Forelimb muscle (tissue), 1 donor: ENCODE measurements around the gene SULT2B1. TPM values are rescaled to one million over a fixed set of nuclear protein-coding genes. Genes with fewer than 3 reads are reported as not detected.
"Not testable (repeated sequence)": the region's sequence is repeated elsewhere in the genome, so short reads cannot be mapped to it uniquely, and the experiment has no call there.

Experiments used
- DNase-seq: peaks from one replicate; pipeline ENCODE4 v3.0.0-alpha.2; 2013; ENCODE audit warnings: low read depth
- polyA plus RNA-seq: library from polyadenylated mRNA; unstranded; fragments of 120-200 nt; gene quantifications from one replicate; pipeline ENCODE4 v1.2.1, GENCODE V29; 2013; ENCODE audit not compliant: insufficient read length

Gene SULT2B1
- polyA plus RNA-seq, 1 donor: 0.10 TPM

DNA sequence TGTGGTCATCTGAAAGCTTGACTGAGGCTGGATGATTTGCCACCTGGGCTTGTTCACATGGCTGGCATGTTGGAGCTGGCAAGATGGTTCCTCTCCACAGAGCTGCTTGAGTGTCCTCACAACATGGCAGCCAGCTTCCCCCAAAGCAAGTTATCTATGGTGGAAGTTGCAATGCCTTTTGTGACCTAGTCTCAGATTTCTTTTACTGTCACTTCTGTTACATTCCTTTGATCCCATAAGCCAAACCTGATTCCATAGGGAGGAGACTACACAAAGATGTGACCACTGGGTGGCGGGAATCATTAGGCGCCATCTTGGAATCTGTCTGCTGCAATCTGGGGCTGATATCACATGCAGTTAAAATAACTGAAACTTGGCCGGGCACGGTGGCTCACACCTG, 22.8 kb upstream of the SULT2B1 start:
- no peak for DNase-seq

DNA sequence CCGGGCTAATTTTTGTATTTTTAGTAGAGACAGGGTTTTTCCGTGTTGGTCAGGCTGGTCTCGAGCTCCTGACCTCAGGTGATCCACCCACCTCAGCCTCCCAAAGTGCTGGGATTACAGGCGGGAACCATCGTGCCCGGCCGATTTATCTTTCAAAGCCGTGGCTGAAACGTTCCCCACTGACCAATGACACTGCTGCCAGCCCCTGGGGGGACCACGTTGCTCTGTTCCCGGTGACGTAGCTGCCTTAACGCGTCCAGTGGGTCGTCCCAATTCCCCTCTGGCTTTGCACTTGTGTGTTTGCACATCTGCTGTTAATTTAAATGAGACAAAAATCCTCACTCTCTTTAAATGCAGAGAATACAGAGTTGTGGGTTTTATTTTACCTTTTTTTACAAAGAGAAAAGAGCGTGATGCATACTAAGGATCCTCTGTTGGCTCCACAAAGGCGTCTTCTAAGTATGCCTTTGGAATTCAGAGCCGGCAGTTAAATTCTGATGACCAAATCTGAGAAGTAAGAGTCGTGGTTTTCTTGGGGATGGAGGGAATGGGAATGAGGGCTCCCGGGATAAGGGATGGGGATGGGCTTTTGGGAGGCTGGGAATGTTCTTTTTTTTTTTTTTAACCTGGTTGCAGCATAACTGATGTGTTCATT, 21.8 kb upstream of the SULT2B1 start:
- DNase-seq: no peak

DNA sequence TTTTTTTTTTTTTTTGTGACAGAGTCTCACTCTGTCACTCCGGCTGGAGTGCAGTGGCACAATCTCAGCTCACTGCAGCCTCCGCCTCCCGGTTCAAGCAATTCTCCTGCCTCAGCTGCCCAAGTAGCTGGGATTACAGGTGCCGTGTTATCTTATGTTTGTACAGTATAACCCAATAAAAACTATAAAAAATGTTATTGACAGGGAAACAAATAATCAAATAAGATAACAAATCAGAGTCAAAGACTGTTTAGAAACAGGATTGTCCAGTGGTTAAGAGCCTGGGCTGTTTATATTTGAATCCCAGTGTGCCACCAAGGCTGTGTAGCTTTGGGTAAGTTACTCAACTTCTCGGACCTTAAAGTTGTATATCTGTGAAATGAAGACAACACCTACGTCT, 21.2 kb upstream of the SULT2B1 start:
- DNase-seq: no peak

DNA sequence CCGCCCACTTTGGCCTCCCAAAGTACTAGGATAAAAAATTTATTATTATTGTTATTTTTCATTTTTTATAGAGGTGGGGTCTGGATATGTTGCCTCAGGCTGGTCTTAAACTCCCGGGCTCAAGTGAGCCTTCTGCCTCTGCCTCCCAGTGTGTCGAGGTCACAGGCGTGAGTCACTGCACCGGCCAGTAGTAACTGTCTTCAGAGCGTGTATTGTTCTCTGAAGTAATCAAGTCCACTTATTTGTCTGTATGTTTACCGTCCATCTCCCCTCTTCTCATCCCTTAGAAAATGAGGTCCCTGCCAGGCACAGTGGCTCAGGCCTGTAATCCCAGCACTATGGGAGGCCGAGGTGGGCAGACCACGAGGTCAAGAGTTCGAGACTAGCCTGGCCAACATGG, 18.2 kb upstream of the SULT2B1 start:
- DNase-seq: no peak

DNA sequence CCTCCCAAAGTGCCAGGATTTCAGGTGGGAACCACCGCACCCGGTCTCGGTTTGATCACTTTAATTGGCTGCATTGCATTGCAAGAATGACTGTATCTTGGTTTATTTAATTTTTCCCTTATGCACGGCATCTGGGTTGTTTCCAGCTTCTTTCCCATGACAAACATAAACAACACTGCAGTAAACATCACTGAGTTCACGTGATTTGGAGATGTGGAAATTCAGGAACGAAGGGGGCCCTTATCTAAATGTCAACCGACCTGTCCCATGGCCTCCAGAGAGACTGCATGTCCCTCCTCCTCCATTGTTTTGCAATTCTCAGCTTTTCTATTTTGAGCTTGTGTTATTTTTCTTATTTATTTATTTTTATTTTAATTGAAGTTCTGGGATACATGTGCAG, 14.4 kb upstream of the SULT2B1 start:
- no peak for DNase-seq

DNA sequence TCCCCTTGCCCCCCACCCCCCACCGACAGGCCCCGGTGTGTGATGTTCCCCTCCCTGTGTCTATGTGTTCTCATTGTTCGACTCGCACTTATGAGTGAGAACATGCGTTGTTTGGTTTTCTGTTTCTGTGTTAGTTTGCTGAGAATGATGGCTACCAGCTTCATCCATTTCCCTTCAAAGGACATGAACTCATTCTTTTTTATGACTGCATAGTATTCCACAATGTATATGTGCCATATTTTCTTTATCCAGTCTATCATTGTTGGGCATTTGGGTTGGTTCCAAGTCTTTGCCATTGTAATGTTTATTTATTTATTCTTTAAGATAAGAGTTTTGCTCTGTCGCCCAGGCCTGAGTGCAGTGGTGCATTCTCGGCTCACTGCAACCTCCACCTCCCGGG, 13.9 kb upstream of the SULT2B1 start:
- DNase-seq: not testable (repeated sequence)

DNA sequence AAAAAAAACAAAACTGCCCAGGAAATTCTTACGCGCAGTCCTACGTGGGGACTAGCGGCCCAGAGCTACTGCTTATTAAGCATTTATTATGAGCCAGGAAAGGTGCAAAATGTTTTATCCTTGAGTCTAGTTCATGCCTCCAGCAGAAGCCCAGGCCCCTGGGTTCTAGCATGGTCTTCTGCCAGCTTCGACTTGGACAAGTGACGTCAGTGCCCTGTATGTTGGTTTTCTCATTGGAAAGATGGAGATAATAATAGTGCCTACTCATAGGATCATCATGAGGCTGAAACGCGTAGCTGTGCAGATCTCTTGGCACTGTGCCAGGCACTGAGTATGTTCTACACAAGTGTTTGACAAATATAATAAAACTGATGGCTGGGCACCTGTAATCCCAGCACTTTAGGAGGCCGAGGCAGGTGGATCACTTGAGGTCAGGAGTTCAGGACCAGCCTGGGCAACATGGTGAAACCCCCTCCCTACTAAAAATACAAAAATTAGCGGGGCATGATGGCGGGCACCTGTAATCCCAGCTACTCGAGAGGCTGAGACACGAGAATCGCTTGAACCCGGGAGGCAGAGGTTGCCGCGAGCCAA, 12.4 kb upstream of the SULT2B1 start:
- no peak for DNase-seq

DNA sequence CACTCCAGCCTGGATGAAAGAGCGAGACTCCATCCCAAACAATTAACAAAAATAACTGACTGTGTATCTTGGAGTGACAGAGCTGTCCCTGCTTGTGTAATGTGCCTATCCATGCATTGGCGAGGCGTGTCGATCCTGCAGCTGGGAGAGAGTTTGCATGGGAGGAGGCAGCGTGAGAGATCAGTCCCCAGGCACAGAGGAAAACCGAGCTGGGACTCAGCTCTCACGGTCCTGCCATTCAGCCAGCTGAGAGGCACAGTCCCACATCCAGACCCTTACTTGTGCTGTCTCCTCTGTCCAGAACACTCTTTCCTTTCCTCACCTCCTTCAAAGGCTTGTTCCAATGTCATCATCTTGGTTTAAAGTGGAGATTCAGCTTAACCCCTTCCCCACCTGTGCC, 11.9 kb upstream of the SULT2B1 start:
- DNase-seq: no peak

DNA sequence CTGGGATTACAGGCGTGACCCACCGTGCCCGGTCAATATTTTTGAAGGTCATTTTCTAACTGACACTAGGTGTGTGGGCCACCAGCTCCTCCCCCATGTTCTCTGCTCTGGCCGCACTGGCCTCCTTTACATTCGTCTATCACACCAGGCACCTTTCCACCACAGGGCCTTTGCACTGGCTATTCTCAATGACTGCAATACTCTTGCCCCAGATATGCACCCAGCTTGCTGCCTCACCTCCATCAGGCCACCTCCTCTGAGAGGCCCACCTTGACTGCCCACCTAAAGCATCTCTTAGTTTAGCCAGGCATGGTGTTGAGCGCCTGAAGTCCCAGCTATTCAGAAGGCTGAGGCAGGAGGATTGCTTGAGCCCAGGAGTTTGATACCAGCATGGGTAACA, 10.2 kb upstream of the SULT2B1 start:
- DNase-seq: no peak

DNA sequence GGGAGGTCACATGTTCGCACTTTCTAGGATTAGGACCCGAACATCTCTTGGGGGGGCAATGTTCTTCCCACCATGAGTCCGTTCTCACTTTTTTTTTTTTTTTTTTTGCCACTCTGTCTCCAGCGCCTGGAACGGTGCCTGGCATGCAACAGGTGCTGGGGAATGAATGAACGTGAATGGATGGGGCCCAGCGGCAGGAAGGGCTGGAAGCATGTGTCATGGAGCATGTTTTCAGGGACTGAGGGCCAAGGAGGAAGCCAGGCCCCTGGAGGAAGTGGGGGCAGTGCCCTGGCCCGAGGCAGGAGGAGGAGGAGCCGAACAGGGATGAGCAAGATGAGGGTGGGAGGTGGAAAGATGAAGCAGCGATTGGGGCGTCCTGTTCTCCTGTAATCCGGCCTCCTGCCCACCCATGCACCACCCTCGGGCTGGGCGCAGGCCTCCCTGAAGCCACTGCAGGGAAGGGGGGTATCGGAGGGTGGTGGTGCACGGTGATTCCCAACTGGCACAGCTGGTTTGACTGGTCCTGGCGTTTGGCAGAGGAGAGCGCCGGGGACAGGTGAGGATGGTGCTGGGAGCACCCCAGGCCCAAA, 8.8 kb upstream of the SULT2B1 start:
- DNase-seq: no peak

DNA sequence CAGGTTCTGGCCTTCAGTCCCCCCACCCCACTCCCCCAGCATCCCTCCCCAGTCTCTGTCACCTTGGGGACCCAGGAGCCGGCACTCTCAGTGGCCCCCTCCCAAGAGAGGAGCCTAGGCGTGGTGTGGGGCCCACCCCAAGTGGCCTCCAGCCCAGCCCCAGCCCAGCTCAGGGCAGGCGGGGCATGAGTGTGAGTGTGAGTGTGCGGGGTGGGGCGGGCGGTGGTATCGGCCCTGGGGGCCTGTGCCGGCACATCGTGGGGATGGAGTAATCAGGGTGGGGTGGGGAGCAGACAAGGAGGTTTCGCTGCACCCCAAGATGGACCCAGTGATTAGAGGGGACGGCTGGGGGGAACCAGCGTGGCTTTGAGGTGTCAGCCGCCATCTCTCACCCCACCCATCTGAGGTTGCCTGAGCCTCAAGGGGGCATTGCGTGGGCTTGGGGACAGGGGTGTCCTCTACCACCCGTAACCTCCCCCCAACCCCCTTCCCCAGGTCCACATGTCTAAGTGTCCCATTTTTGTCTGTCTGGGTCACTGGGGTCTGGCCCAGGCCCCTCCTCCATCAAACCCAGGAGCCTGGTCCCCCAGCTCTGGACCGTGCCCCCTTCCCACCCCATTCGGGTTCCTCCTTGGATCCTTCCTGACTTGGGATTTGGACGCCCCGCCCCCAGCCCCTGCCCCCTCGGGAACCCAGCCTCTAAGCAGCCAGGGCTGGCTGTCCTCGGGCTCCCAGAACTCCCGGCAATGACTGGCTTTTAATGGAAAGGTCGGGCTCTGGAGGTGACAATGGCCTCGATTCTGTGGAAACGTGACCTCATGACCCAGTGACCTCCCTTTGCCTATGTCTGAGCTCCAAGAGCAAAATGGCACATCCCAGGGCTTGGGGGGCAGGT, 6.9 kb upstream of the SULT2B1 start:
- no peak for DNase-seq

DNA sequence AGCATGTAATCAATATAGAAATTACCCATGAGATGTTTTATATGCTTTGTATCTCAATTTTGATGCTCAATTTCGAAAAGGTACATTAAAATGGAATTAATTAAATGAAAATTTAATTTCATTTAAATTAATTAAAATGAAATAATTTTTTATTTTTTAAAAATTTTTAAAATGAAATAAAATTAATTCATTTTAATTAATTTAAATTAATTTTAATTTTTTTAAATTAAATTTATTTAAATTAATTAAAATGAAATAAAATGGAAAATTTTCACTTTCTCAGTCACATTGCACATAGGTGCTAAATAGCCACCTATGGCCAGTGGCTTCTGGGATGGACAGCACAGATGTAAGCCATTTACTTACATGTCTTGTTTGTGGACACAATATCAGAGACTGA, 4.2 kb upstream of the SULT2B1 start:
- no peak for DNase-seq

DNA sequence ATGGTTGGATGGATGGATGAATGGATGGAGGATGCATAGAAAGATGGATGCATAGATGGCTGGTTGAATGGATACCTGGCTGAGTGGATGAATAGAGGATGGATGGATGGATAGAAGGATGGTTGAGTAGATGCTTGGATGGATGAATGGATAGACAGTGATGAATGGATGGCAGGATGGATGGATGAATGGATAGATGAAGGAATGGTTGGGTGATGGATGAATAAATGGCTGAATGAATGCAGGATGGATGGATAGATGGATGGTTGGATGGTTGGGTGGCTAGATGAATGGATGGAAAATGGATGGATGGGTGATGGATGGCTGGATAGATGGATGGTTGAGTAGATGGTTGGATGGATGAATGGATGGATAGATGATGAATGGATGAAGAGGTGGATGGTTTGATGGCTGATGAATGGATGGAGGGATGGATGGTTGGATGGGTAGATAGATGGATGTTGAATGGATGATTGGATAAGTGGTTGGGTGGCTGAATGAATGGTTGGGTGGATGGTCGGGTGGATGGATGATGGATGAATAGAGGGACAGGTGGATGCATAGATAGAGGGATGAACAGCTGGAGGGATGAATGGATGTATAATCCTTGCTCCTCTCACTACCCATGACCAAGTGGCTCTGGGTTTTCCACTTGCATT, 3.6 kb upstream of the SULT2B1 start:
- DNase-seq: no peak

DNA sequence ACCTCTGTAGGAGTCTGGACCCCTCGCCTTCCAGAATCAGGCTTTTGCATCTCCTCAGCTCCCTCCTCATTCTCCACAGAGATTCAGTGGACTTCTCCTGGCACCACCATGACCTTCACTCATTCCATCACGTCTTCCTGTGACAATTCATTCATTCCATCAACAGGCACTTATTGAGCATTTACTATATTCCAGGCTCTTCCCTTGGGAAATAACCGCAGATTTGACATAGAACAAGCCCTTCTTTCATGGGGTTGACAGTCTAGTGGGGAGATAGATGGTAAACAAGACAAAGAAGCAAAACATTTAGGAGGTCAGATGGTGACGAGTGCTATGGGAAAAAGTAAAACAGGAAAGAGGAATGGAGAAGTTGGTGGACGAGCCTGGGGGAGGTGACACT, 2.6 kb upstream of the SULT2B1 start:
- DNase-seq: no peak

DNA sequence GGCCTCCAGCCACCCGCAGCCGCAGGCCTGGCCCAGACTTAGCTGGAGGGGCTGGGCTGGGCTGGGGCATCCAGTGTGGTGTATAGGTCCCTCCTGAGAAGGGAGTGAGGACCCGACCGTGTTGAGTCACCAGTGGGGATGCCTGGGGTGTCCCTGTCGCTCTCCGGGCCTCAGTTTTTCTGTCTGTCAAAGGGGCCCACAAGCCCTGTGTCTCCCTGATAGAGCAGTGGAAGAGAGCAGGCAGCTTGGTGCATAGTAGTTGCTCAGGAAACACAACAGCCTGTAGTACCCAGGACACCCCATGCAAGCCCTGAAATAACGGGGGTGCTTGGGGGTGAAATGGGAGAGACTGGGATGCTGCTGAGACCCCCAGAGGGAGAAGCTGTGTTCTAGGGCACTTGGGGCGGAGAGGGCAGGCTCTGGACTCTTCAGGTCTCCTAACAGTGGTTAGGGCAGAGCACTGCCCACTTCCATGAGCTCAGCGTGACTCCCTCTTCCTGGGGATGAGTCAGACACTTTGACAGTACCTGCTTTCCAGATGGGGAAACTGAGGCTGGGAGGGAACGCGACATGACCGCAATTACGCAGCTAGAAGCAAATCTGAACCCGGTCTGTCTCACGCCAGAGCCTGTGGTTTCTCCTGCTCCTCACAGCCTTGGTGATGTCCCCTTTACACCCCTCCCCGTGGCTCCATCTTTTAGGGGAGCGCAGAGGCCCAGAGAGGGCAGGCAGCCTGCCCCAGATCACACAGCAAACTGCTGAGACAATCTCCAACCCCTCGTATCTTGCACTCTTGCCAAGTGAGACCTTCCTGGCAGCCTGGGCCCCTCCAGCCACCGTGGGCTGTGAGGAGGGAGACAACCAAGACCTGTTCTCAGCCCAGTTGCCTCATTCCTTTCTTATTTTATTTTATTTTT, 692 bp downstream of the SULT2B1 start:
- no peak for DNase-seq

DNA sequence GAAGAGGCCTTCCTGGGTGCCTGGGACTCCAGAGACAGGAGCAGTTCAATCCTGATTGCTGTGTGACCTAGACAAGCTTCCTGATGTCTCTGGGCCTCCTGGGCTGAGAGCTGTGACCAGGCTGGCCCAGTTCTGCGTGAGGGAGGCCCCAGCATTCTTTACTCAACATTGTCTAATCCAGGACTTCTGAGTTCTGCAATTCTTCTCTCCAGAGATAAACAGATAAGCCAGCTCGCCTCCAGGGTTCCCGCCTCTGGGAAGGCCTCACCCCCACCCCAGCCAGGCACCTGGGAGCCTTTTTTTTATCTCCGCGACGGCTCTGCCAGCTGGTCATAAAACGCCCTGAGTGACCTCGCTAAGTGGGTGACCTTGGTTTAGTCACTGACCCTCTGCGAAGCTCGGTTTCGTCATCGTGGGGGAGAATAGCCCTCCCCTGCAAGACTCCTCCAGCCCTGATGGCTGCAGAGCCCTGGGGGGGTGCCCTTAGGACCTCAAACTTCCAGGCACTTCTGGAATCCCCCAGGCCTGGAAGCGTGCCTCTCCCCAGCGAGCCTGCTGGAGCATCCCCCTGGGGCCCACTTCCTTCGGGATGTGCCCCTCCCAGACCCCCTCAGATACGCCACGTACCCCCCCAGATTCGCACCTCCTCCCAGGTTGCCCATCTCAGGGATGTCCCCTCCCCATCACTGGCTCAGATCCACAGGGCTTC, 1.9 kb downstream of the SULT2B1 start:
- DNase-seq: no peak

DNA sequence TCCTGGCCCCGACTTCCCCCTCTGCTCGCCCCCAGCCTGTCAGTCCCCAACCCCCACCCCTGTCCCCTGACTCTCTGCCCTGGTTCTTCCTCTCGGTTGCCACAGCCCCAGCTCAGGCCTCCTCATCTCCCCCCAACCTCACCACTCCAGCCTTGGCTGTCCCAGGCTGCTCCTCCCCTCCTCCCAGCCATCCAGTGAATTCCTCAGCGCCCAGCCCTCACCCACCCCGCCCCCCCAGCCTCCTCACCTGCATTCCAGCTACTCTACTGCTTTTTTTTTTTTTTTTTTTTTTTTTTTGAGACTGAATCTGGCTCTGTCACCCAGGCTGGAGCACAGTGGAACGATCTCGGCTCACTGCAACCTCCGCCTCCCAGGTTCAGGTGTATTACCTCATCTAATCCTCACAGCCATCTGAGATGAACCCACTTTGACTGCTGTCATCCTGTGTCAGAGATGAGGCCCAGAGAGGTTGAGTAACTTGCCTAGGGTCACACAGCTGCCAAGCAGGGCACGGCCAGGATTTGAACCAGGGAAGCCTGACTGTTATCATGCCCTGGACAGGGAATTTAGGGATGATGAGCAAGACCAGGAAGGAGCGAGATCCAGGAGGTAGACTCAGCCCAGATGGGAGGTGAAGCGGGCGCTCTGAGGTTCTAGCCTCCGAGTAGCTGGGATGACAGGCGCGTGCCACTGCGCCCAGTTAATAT, 2.6 kb downstream of the SULT2B1 start:
- DNase-seq: no peak

DNA sequence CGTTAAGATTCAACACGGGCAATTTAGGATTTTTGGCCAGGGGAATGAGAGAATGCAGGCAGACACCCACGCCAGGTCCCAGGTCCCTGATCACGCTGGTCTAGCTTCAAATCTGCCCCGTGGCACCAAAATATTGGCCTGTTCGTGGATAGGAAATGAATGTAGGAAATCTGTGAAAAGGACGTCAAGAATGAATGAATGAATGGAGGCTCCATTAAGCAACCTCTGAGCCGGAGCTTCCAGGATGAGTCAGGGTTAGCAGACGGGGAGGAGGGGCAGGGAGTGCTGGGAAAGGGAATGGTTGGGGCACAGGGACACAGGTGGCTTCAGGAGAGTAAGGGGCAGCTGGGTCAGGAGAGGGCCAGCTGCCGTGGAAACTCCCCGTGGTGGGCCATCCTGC, 4.2 kb downstream of the SULT2B1 start:
- DNase-seq: no peak

DNA sequence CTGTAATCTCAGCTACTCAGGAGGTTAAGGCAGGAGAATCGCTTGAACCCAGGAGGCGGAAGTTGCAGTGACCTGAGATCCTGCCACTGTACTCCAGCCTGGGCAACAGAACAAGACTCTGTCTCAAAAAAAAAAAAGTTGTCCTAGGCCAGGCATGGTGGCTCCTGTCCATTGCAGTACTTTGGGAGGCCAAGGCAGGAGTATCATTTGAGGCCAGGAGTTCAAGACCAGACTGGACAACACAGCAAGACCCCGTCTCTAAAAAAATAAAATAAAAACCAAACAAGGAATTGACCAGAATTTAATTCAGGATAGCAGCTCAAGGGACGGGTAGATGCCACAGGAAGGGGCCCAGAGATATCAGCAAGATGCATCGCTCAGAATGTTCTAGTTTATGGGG, 4.9 kb downstream of the SULT2B1 start:
- no peak for DNase-seq
